Limb (tissue), 2 donors: ENCODE measurements around the gene SEMA3G.

Experiments used
- DNase-seq, 2 donors: peaks; one replicate each; pipeline ENCODE4 v3.0.0-alpha.2; 2016; ENCODE audit errors: extremely low spot score in 2 of 2

Gene SEMA3G

DNA sequence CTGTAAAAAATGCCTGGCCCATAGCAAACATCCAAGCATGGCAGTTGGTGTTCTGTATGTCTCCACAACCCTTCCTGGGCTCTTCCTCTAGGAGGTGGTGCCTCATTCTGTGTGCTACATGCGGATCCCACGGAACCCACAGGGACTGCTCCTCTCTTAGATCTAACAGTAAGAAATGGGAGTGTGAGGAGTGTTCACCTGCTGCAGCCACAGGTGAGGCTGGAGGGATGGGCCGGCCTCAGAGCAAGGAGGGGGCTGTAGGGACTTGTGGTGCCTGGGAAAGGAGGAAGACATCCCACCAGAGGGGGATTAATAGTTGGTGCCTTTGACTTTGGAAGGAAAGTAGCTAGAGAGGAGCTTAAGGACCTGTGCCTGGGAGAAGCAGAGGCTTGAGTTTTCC, 22.2 kb downstream of the SEMA3G start:
- DNase-seq, result no peak

GRCh38 chr3:52420388-52420787, 24.5 kb downstream of the SEMA3G start:
- peak in 1 of 2 donors; percentile 12 for DNase-seq

DNA sequence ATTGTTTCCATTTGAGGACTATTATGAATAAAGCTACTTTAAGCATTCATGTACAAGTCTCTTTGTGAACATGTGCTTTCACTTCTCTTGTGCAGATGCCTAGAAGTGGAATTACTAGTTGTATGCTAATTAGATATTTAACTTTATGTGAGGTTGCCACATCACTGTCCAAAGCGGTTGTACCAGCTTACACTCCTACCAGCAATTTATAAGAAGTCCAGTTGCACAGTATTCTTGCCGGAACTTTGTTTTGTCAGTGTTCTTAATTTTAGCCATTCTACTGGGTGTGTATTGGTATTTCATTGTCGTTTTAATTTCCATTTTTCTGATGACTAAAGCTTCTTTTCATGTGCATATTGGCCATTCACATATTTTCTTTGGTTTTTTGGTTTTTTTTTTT, 29.1 kb downstream of the SEMA3G start:
- no peak for DNase-seq

- DNase-seq, result no peak
Observed at GRCh38 chr3:52408466-52408865, 36.4 kb downstream of the SEMA3G start.

GRCh38 chr3:52407779-52408178, 37.1 kb downstream of the SEMA3G start:
- no peak for DNase-seq

GRCh38 chr3:52406791-52407510, 38.0 kb downstream of the SEMA3G start:
- DNase-seq, result no peak

DNA sequence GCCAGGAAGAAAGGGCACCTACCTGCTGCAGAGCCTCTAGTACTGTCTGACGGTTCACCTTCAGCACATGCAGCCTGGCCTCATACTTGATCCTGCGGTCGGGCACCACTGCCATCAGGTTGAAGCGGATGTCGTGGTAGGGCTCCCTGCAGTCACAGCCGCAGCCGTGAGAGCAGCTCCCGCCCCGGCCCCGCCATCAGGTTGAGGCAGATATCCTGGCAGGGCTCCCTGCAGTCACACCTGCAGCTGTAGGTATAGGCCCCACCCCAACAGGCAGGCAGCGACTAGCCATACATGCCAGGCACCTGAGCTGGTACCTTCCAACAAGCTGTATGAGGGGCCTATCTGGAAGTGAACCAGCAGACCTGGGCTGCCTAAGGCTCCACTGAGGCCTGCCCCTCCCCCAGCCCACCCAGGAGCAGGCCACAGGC, 38.7 kb downstream of the SEMA3G start:
- DNase-seq, result no peak

GRCh38 chr3:52405601-52406110, 39.2 kb downstream of the SEMA3G start:
- no peak for DNase-seq

GRCh38 chr3:52405066-52405465, 39.8 kb downstream of the SEMA3G start:
- no peak for DNase-seq

GRCh38 chr3:52404391-52404790, 40.5 kb downstream of the SEMA3G start:
- DNase-seq, result no peak

DNA sequence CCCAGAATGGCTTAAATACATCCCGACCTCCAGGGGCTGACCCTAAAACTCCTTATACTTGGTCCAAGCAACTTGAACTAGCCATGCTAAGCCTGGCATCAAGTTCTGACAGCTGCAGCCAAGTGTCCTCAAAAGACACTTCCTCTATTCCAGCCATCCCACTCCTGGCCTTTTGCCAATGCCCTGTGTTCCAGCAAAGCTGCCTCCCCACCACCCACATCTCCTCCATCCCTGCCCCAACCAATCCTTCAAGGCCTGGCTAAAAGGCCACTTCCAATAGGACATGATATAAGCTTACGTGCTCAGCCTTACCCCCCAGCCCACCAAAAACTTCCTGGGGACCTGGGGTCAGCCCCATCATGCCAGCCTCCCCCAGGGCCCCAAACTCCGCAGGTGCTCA, 40.9 kb downstream of the SEMA3G start:
- no peak for DNase-seq

- no peak for DNase-seq
Observed at GRCh38 chr3:52403271-52403841, 41.5 kb downstream of the SEMA3G start.

GRCh38 chr3:52402706-52403270, 42.1 kb downstream of the SEMA3G start:
- DNase-seq, result no peak

DNA sequence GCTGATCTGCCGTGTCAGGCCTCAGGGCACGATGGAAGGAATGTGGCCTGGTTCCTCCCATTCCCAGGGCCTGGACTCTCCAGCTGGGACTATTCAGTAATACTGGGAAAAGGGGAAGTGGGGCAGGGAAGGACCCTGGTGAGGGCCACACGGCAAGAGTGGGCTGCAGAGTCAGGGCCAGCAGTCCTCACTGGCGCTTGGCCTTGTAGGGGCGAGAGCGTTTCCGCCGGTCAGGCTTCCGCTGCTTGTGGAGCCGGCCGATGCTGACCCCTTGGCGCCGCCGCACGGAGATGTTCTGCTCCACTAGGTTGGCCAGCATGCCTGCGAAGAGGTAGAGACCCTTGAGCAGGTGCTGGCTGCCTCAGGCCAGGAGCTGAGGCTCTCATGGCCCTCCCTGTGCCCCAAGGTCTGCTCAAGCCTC, 42.8 kb downstream of the SEMA3G start:
- no peak for DNase-seq

- DNase-seq, result no peak
Observed at GRCh38 chr3:52401551-52401950, 43.4 kb downstream of the SEMA3G start.

GRCh38 chr3:52401021-52401420, 43.9 kb downstream of the SEMA3G start:
- DNase-seq, result no peak

- DNase-seq, result no peak
Observed at GRCh38 chr3:52400275-52400793, 44.6 kb downstream of the SEMA3G start.

- DNase-seq, result no peak
Observed at GRCh38 chr3:52399593-52399992, 45.3 kb downstream of the SEMA3G start.

DNA sequence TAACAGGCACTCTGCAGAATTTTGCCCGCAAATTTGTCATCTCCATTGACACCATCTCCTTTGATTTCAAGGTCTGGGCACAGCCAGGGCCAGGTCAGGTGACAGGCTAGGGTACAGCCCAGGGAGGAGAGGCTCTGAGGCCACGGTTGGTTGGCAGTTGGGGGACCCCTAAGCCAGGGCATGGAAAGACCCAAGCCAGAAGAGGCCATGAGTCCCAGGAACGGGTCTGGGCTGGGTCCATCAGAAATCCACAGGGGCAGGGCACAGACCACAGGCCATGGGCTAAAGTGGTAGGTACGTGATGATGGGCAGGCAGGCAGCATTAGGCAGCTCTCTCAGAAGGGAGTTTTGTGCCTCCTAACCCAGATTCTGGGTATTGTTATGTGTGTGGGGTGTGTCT, 45.8 kb downstream of the SEMA3G start:
- DNase-seq, result no peak

- DNase-seq, result no peak
Observed at GRCh38 chr3:52398670-52399081, 46.2 kb downstream of the SEMA3G start.

DNA sequence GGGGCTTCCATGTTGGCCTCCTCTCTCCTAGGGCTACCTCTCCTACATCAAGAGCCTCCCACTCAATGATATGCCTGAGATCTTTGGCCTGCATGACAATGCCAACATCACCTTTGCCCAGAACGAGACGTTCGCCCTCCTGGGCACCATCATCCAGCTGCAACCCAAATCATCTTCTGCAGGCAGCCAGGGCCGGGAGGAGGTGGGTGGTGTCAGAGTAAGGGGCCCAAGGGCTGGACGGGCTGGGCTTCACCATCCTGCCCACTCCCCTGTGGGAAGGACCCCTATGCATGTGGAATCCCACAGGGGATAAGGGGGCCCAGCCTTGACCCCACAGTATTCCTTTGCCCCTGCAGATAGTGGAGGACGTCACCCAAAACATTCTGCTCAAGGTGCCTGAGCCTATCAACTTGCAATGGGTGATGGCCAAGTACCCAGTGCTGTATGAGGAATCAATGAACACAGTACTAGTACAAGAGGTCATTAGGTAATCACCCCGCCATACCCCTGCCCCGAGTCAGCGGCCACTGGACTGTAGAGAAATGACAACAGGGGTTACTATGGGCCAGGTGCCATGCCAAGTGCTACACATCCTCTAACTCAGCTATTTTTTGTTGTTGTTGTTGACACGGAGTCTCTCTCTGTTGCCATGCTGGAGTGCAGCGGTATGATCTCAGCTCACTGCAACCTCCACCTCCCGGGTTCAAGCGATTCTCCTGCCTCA, 47.1 kb downstream of the SEMA3G start:
- no peak for DNase-seq
